Cardiac fibroblast (primary cell): ENCODE measurements around the gene SHROOM4.

ENCODE experiments used
- DNase-seq, 2 donors: peaks; one replicate each; pipeline versions ENCODE4 v3.0.0 to v3.0.0-alpha.2; 2010; ENCODE audit warnings: low read depth in 2 of 2
- H3K4me3 ChIP-seq, 2 donors: replicated peaks in 1 of 2; 1 replicate in 1 of 2; 2 replicates in 1 of 2; pipeline ENCODE4 v1.5.1; 2011; ENCODE audit warnings: low read depth in 2 of 2, low read length in 2 of 2, mild to moderate bottlenecking in 2 of 2, moderate library complexity in 1 of 2
- TF ChIP-seq, protein P1 (sequence below): IDR thresholded peaks from one replicate; pipeline ENCODE4 v1.5.1; 2011; ENCODE audit warnings: low read depth, mild to moderate bottlenecking, low read length, inconsistent platforms

The SHROOM4 gene

DNA sequence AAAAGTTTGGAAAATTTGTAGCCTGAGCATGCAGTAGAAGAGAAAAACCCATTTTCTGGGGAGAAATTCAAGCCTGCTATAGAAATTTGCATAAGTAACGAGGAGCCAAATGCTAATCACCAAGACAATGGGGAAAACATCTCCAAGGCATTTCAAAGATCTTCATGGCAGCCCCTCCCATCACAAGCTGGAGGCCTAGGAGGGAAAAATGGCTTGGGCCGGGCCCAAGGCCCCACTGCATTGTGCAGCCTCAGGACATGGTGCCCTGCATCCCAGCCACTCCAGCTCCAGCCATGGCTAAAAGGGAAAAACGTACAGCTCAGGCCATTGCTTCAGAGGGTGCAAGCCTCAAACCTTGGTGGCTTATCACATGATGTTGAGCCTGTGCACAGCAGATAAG lies 87.7 kb downstream of the SHROOM4 start:
- H3K4me3 ChIP-seq = no peak overlapping the region
- TF ChIP-seq, protein P1, sequence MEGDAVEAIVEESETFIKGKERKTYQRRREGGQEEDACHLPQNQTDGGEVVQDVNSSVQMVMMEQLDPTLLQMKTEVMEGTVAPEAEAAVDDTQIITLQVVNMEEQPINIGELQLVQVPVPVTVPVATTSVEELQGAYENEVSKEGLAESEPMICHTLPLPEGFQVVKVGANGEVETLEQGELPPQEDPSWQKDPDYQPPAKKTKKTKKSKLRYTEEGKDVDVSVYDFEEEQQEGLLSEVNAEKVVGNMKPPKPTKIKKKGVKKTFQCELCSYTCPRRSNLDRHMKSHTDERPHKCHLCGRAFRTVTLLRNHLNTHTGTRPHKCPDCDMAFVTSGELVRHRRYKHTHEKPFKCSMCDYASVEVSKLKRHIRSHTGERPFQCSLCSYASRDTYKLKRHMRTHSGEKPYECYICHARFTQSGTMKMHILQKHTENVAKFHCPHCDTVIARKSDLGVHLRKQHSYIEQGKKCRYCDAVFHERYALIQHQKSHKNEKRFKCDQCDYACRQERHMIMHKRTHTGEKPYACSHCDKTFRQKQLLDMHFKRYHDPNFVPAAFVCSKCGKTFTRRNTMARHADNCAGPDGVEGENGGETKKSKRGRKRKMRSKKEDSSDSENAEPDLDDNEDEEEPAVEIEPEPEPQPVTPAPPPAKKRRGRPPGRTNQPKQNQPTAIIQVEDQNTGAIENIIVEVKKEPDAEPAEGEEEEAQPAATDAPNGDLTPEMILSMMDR = no peak
- no peak for DNase-seq

DNA sequence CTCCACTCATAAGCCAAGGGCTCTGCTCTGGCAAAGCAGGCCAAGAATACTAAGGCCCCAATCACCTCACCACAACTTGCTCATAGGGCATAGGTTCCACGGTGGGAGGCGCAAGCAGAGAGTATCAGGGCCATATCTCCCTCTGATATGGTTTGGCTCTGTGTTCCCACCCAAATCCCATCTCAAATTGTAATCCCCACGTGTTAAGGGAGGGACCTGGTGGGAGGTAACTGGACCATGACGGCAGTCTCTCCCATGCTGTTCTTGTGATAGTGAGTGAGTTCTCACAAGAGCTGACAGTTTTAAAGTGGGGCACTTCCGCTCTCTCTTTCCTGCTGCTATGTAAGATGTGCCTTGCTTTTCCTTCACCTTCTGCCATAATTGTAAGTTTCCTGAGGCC lies 88.7 kb downstream of the SHROOM4 start:
- TF ChIP-seq, protein P1 = no peak
- no peak for DNase-seq
- no peak overlapping the region for H3K4me3 ChIP-seq

DNA sequence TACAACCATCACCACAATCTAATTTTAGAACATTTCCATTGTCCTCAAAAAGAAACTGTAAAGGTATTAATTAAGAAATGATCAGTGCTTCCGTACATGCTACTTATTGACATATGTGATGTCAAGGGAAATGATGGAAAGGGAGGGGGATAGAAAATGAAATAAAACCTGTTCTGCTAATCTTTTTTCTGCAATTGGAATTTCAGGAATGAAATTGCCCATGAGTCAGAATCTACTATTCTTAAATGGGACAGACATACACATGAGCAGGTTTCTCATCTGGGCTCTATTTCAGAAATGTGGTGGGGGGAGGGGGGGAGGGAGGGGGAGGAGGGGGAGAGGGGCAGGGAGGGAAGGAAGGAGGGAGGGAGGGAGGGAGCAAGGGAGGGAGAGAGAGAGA lies 91.0 kb downstream of the SHROOM4 start:
- no peak overlapping the region for H3K4me3 ChIP-seq
- TF ChIP-seq, protein P1 = no peak
- DNase-seq = peak in 1 of 2 donors; percentile 11

DNA sequence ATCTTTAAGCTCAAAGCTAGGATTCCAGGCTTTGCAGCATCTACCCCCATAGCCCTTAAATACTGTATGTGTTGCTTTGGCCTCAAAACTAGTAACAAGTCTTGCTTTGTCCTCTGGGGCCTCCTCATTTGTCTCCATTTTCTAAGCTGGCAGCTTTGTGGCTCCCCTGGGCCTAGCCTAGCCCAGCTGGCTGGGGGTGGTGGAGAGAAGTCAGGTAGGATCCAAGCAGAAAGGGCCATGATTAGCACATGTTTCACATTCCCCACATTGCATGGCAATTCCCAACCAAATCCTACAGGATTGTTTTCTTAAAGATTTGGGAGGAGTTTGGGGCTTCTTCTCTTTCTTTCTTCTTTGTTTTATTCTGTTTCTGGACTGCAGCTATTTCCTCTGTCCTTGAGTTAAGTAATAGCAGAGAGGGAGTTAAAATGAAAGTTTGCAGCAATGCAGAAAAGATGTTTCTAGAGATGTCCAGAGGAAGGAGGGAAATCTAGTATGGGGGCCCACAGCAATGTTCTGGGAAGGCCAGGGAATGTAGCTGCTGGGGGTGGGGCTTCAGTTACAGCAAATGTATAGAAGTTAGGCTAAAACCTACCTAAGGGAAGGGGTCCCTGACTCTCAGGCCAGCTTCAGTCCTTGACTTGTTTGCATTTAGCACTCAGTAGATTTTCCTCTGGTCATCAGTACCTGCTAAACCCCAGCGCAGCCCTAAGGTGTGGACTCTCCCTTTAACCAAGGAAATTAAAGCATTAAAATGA lies 92.1 kb downstream of the SHROOM4 start:
- TF ChIP-seq, protein P1 = no peak
- H3K4me3 ChIP-seq = no peak overlapping the region
- no peak for DNase-seq

DNA sequence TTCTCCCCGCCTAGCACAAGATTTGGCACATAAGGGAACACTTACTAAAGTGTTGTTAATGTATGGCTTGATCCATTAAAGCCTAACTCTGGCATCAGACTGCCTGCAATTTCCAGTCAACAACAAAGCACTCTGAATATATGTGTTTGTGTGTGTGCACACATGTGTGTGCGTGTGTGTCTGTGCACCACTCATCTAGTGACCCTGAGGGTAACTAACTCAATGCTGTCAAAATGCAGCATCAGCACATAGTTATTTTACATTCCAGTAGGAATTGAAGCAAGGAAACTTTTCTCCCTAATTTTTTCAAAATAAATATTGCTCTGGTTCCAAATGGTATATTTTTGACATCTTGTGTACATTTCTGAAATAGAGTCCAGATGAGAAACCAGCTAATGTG lies 94.4 kb downstream of the SHROOM4 start:
- H3K4me3 ChIP-seq = no peak overlapping the region
- TF ChIP-seq, protein P1 = no peak
- no peak for DNase-seq

DNA sequence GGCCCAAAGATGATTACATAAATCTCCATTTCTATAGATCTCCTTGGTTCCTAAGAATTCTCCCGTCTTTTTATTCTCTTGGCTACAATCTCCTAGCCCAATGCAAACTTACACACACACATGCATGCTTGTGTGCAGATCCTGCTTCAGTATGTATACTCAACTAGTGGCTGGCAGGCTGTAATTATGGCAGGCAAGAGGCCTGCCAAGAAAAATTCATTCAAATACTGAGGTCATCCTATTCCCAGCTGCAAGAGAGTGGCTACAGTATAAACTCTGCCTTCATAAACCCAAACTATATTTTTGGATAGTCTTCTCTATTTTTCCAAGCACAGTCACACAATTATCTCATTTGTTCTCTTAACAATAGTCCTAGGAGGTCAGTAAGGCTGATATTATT lies 95.2 kb downstream of the SHROOM4 start:
- DNase-seq = peak in 1 of 2 donors; percentile 17
- H3K4me3 ChIP-seq = no peak overlapping the region
- TF ChIP-seq, protein P1 = no peak

DNA sequence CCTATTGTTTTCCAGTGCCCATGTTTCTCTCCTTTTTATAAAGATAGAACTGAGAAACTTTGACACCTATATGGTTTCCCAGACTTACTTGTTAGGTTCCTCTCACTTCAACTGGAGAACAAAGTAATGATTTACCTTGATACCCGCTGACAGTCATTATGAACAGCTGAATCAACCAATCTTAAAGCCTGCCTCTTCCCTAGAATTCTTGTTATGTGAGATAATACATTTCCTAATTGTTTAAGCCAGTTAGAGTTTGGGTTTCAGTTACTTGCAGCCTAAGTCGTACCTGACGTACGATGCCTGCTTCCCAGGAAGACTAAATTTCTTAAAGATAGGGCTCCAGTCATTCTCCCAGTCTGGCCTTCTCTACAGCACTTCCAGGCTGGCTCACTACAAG lies 97.3 kb downstream of the SHROOM4 start:
- H3K4me3 ChIP-seq = no peak overlapping the region
- no peak for DNase-seq
- TF ChIP-seq, protein P1 = no peak
